H54 (cell line): ENCODE results near the gene KIR2DL4.
"Not testable (repeated sequence)": the region's sequence is repeated elsewhere in the genome, so short reads cannot be mapped to it uniquely, and the experiment has no call there.

Experiments
- DNase-seq: peaks from one replicate; pipeline ENCODE4 v3.0.0; 2011; ENCODE audit warnings: low spot score, mixed read lengths; ENCODE audit not compliant: insufficient read length
- FAIRE-seq: peaks from 3 replicates; lab custom pipeline; 2011; peaks lifted over from hg19 to GRCh38; lab: Jason Lieb, UNC
- POLR2A ChIP-seq: IDR thresholded peaks from 2 replicates; pipeline ENCODE4 v1.6.1; 2011; ENCODE audit warnings: low read depth, mild to moderate bottlenecking, low read length

The KIR2DL4 gene

DNA sequence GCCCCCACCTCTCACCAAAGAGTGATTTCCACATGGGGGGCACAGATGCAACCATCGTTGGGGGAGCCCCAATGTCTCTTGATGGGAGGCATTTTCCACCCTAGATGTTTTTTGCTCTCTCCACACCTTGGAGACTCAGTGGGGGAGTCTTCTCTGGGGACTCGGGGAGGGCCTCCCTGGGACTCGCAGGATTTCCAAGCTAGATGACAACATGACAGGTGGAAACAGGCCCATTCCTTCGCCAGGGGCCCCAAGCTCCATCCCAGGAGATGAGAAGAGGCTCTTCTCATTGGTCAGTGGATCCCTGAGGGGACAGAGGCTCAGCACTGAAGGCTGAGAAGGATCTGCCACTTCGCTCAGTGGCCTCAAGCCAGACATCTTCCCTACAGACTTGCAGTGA lies 12.7 kb upstream of the KIR2DL4 start:
- TF ChIP-seq POLR2A, result no peak

DNA sequence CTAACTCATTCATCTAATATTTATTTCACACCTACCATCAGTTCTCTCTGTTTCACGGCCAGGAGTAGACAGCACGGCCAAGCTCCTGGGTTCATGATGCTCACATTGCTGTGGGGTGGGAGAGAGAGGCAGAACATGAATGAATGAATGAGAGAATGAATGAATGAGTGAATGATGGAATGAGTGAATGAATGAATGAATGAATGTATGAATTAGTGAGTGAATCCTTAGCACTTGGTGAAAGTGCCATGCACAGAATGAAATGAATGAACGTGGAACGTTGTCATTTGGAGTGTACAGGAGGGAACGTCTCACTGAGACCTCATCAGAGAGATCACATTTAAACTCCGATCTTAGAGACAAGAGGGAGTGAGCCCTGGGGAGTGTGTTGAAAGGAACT lies 11.9 kb upstream of the KIR2DL4 start:
- no peak for FAIRE-seq
- no peak for TF ChIP-seq POLR2A
- no peak for DNase-seq

More for the DNA sequence above, 12.7 kb upstream of the KIR2DL4 start:
- no peak for FAIRE-seq
- no peak for DNase-seq

DNA sequence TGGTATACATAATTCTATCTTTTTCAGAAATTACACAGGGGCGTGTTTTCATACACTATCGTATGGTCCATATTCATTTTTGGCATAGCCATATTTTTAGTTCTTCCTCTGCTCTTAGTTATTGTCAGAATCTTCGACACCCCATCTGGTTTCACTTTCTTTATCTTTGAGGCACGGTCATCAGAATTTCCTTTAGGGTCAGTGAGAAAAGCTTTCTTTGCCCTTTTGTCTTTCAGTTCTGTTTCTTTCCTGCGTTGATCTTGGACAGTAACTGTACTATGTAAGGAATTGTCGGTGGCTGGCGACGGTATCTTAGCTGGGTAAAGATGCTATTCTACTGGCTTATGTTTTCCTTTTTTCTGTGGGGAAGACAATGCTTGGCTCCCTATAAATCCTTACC lies 10.6 kb upstream of the KIR2DL4 start:
- no peak for TF ChIP-seq POLR2A
- FAIRE-seq (no peak), DNase-seq (no peak)

DNA sequence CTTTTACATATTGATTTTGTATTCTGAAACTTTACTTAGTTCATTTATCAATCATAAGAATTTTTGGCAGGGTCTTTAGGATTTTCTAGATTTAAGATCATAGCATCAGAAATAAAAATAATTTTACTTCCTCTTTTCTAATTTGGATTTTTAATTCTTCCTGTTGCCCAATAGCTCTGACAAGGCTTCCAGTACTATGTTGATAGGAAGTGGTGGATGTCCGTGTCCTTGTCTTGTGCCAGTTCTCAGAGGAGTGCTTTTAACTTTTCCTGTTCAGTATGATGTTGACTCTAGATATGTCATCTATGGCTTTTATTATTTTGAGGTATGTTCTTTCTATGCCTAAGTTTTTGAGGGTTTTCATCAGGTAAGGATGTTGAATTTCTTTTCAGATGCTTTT lies 7.7 kb upstream of the KIR2DL4 start:
- FAIRE-seq (no peak), DNase-seq (no peak)
- TF ChIP-seq POLR2A, result no peak

DNA sequence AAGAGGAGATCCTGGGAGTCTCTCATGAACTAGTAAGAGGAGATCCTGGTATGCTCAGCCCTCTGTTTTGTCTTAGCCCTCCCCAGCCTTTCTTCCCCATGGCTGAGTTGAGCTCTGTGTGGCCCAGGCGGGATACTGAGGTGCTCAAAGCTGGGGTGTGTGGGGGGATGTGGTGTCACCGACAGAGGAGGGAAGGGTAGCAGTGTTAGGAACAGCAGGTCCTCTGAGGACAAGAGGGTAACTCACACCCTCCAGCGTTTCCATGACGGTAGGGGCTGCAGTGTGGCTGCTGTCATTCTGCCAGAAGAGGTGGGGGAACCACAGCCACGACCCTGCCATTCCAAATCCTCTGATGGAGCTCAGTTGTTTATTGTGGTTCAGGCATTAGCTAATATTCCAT lies 691 bp downstream of the KIR2DL4 start:
- DNase-seq (no peak), FAIRE-seq (no peak)
- TF ChIP-seq POLR2A, result no peak

DNA sequence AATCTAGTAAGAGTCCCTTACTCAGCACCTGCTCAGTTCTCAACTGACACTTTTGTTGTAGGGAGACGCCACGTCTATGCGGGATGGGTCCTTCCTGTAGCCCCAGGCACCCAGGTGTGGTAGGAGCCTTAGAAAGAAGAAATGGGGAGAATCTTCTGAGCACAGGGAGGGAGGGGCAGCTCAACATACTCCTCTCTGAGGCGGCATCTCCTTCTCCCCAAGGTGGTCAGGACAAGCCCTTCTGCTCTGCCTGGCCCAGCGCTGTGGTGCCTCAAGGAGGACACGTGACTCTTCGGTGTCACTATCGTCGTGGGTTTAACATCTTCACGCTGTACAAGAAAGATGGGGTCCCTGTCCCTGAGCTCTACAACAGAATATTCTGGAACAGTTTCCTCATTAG lies 1.2 kb downstream of the KIR2DL4 start:
- FAIRE-seq, result no peak
- TF ChIP-seq POLR2A, result no peak
- DNase-seq, result no peak

DNA sequence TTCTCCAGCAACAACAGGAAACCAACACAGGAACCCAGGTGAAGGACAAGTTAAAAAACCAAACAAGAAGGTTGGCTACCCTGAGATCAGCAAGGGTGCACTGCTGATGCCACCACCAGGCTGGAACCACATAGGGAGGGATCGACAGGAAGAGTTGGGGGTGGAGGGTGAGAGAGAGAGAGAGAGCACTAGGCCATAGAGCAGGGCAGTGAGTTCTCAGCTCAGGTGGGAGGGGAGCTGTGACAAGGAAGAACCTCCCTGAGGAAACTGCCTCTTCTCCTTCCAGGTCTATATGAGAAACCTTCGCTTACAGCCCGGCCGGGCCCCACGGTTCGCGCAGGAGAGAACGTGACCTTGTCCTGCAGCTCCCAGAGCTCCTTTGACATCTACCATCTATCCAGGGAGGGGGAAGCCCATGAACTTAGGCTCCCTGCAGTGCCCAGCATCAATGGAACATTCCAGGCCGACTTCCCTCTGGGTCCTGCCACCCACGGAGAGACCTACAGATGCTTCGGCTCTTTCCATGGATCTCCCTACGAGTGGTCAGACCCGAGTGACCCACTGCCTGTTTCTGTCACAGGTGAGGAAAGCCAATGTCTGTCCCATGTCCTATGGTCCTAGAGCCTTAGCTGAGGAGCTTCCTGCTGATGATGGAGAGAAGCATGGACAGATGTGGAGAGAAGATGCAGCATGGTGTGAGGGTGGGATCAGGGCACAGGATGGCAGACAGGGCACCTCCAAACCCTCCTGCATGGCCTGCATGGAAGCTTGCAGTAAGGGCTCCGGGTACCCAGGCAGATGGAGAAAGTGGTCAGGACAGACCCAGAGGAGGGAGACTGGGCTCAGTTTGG lies 2.5 kb downstream of the KIR2DL4 start:
- FAIRE-seq (no peak), DNase-seq (no peak)
- TF ChIP-seq POLR2A, result no peak

DNA sequence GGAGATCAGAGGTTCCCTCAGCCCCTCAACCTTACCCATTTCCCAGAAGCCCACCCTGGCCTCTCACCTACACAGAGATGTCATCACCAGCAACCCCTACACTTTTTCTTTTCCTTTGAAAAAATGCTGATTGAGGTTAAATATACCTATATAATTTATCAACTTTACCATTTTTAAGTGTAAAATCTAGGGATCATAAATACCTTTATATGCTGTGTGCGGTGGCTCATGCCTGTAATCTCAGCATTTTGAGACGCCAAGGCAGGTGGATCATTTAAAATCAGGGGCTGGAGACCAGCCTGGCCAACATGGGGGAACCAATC lies 3.1 kb downstream of the KIR2DL4 start:
- FAIRE-seq (no peak), DNase-seq (no peak)
- no peak for TF ChIP-seq POLR2A

DNA sequence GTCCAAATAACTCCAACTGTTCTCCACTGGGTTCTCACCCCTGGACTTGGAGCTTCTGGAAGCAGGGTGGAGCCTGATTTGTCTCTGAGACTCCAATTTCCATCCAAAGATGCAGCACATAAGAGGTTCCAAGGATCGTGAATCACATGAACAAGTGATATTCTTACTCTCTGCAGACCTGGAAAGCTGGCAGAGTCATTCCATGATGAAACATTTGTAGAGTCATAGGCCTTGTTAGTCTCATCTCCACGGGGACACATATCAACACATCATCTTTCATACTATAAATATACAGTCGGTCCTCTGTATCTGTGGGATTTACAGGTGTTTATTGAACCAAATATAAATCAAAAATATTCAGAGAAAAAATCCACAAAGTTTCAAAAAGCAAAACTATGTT lies 11.2 kb downstream of the KIR2DL4 start:
- DNase-seq, FAIRE-seq: not testable (repeated sequence)

DNA sequence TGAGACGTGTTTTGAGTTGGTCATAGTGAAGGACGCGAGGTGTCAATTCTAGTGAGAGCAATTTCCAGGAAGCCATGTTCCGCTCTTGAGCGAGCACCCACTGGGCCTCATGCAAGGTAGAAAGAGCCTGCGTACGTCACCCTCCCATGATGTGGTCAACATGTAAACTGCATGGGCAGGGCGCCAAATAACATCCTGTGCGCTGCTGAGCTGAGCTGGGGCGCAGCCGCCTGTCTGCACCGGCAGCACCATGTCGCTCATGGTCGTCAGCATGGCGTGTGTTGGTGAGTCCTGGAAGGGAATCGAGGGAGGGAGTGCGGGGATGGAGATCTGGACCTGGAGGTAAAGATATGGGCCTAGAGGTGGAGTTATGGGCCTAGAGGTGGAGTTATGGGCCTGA lies 12.8 kb downstream of the KIR2DL4 start, which contains the start of gene KIR3DL1:
Gene KIR3DL1, plus strand, starts transcription at position 218 of the 400 bp plus-strand sequence.
- DNase-seq, FAIRE-seq: not testable (repeated sequence)

DNA sequence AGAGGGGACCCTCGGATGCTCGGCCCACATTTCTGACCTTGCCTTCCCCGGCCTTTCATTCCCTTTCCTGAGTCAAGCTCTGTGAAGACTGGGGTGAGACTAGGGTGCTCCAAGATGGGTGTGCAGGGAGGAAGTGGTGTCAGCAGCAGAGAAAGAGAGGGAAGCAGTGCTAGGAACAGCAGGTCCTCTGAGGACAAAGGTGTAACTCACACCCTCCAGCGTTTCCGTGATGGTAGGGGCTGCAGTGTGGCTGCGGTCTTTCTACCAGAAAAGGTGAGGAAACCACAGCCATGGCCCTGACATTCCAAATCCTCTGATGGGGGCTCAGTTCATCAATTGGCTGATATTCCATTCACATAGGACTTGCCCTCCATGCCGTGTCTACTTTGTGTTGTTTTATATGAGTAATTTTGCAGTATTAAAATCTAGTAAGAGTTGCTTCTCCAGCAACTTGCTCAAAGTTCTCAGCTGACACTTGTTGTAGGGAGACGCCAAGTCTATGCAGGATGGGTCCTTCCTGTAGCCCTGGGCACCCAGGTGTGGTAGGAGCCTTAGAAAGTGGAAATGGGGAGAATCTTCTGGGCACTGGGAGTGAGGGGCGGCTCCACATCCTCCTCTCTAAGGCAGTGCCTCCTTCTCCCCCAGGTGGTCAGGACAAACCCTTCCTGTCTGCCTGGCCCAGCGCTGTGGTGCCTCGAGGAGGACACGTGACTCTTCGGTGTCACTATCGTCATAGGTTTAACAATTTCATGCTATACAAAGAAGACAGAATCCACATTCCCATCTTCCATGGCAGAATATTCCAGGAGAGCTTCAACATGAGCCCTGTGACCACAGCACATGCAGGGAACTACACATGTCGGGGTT lies 14.5 kb downstream of the KIR2DL4 start:
- DNase-seq, result no peak
- no peak for FAIRE-seq
- no peak for TF ChIP-seq POLR2A

DNA sequence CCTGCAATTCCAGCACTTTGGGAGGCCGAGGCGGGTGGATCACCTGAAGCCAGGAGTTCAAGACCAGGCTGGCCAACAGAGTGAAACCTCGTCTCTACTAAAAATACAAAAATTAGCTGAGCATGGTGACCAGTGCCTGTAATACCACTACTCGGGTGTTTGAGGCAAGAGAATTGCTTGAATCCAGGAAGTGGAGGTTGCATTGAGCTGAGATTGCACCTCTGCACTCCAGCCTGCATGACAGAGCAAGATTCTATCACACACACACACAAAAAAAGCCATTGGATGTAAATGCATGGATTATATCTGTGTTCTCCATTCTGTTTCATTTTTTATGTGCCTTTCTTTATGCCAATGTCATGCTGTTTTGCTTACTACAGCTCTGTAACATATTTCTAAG lies 21.0 kb downstream of the KIR2DL4 start:
- FAIRE-seq, DNase-seq: not testable (repeated sequence)

DNA sequence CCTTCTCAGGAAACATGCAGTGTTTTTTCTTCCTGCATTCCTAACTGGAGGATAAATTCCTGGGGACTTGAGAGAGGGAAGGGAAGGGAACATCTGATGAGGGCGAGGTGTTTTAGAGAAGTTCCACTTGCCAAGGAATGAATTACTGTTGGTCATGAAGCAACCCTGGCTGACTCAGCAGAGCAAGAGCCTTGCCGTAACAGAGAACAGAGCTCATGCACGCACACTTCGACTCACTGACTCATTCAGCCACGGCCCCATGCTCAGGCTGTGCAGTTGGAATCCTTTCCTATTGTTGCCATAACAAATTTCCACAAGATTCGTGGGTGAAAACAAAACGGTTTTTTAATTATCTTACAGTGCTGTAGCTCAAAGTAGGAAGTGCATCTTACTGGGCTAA lies 21.9 kb downstream of the KIR2DL4 start:
- DNase-seq, FAIRE-seq: not testable (repeated sequence)

DNA sequence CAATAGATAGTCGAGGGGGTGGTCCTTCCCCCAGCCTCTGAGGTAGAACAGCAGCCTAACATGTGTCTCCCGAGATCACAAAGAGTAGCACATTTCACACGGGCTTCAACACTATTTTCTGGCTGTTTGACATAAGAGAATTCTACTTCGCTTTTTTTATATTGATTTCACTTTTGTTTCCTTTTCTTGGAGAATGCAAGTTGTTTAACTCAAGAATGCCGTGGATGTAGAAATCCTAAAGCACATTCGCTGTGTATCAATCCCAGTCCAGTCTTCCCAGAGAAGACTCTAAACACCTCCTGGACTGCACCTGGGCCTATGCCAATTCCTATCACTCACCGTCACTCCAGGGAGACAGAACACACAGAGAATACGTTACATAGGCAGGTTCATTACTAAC lies 24.7 kb downstream of the KIR2DL4 start:
- not testable (repeated sequence) for DNase-seq

DNA sequence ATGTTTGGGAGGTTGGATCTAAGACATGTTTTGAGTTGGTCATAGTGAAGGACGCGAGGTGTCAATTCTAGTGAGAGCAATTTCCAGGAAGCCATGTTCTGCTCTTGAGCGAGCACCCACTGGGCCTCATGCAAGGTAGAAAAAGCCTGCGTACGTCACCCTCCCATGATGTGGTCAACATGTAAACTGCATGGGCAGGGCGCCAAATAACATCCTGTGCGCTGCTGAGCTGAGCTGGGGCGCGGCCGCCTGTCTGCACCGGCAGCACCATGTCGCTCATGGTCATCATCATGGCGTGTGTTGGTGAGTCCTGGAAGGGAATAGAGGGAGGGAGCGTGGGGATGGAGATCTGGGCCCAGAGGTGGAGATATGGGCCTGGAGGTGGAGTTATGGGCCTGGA lies 29.1 kb downstream of the KIR2DL4 start, which contains the start of gene KIR2DS4:
Gene KIR2DS4, plus strand, starts transcription at position 181 of the 400 bp plus-strand sequence.
- not testable (repeated sequence) for FAIRE-seq, DNase-seq

More for the DNA sequence above, 24.7 kb downstream of the KIR2DL4 start:
- not testable (repeated sequence) for FAIRE-seq

DNA sequence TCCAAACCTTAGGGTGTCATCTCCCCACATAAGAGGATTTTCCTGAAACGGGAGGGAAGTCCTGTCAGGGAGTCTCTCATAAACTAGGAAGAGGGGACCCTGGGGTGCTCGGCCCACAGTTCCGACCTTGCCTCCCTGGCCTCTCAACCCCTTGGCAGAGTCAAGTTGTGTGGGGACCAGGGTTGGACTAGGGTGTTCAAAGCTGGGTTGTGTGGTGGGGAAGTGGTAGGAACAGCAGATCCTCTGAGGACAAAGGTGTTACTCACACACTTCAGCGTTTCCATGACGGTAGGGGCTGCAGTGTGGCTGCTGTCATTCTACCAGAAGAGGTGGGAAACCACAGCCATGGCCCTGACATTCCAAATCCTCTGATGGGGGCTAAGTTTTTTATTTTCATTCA lies 31.7 kb downstream of the KIR2DL4 start:
- not testable (repeated sequence) for FAIRE-seq, DNase-seq

DNA sequence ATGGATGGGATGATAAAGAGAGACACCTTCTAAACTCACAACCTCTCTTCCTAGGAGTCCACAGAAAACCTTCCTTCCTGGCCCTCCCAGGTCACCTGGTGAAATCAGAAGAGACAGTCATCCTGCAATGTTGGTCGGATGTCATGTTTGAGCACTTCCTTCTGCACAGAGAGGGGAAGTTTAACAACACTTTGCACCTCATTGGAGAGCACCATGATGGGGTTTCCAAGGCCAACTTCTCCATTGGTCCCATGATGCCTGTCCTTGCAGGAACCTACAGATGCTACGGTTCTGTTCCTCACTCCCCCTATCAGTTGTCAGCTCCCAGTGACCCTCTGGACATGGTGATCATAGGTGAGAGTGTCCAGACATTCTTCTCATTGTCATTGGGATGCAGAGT lies 34.1 kb downstream of the KIR2DL4 start:
- not testable (repeated sequence) for DNase-seq, FAIRE-seq

DNA sequence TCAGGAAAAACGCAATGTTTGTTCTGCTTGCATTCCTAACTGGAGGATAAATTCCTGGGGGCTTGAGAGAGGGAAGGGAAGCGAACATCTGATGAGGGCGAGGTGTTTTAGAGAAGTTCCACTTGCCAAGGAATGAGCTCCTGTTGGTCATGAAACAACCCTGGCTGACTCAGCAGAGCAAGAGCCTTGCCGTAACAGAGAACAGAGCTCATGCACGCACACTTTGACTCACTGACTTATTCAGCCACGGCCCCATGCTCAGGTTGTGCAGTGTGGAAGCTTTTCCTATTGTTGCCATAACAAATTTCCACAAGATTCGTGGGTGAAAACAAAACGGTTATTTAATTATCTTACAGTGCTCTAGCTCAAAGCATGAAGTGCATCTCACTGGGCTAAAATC lies 39.8 kb downstream of the KIR2DL4 start:
- DNase-seq, FAIRE-seq: not testable (repeated sequence)

DNA sequence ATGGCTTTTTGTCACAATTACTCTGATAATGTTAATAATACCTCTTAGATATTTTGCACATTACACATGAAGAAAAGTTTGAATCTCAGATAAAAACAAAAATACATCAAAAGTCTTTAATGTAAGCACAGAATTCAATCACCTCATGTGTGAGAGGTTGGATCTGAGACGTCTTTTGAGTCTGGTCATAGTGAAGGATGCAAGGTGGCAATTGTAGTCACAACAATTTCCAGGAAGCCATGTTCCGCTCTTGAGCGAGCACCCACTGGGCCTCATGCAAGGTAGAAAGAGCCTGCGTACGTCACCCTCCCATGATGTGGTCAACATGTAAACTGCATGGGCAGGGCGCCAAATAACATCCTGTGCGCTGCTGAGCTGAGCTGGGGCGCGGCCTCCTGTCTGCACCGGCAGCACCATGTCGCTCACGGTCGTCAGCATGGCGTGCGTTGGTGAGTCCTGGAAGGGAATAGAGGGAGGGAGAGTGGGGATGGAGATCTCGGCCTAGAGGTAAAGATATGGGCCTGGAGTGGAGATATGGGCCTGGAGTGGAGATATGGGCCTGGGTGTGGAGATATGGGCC lies 46.7 kb downstream of the KIR2DL4 start, which contains the start of gene KIR3DL2:
Gene KIR3DL2, plus strand, starts transcription at position 383 of the 580 bp plus-strand sequence. Its CDS starts 33 bp downstream, at position 416.
- FAIRE-seq, result not testable (repeated sequence)

More for the DNA sequence above, 46.7 kb downstream of the KIR2DL4 start, which contains the start of gene KIR3DL2:
- DNase-seq, result not testable (repeated sequence)
